Osteocyte (in vitro differentiated cells): ENCODE data around the gene RBP5. TPM values are rescaled to one million over a fixed set of nuclear protein-coding genes. Genes with fewer than 3 reads are reported as not detected.

ENCODE experiments used
- DNase-seq: peaks from one replicate; pipeline ENCODE4 v3.0.0; 2021; ENCODE audit warnings: mixed read lengths; ENCODE audit not compliant: unreplicated experiment; ENCODE audit errors: extremely low spot score
- H3K27ac Mint-ChIP-seq: one replicate; pipeline ENCODE4 v1.8.0; 2021; ENCODE audit warnings: mild to moderate bottlenecking, mixed read lengths; ENCODE audit not compliant: unreplicated experiment
- H3K27me3 Mint-ChIP-seq: one replicate; pipeline ENCODE4 v1.8.0; 2021; ENCODE audit warnings: mixed read lengths; ENCODE audit not compliant: unreplicated experiment
- H3K36me3 Mint-ChIP-seq: one replicate; pipeline ENCODE4 v1.8.0; 2021; ENCODE audit warnings: mixed read lengths; ENCODE audit not compliant: unreplicated experiment
- H3K4me1 Mint-ChIP-seq: one replicate; pipeline ENCODE4 v1.8.0; 2021; ENCODE audit warnings: mixed read lengths; ENCODE audit not compliant: unreplicated experiment
- H3K4me3 Mint-ChIP-seq: one replicate; pipeline ENCODE4 v1.8.0; 2021; ENCODE audit warnings: mild to moderate bottlenecking, moderate library complexity, mixed read lengths; ENCODE audit not compliant: unreplicated experiment
- H3K9me3 Mint-ChIP-seq: one replicate; pipeline ENCODE4 v1.8.0; 2021; ENCODE audit warnings: mixed read lengths; ENCODE audit not compliant: unreplicated experiment
- CTCF ChIP-seq: fragments of 200-600 bp; sonication (generic); IDR thresholded peaks from 2 replicates; pipeline ENCODE4 v1.5.0; 2021; ENCODE audit warnings: antibody characterized with exemption, mild to moderate bottlenecking, moderate library complexity
- total RNA-seq: library from RNA; stranded (reverse); gene quantifications from 2 replicates; pipeline ENCODE4 v1.2.1, GENCODE V29; 2021

Gene RBP5
- total RNA-seq, 1 donor from 2014 or later: not detected

DNA sequence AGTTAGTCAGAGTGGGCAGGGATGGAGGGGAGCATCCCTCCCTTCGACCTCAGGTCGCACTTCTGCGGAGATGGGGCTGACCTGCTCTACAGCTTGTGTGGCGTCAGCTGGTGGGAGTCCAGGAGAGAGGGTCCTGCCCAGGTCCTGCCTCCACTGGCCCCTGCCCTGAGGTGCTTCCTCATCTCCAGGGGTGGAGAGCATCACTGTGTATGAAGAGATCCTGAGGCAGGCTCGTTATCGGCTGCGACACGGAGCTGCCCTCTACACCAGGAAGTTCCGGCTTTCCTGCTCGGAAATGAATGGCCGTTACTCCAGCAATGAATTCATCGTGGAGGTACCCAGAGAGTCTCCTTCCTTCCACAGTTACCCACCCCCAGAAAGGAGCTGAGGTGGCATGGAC, 21.7 kb upstream of the RBP5 start:
- H3K27ac Mint-ChIP-seq: no peak overlapping the region
- H3K4me1 Mint-ChIP-seq: no peaks in the 10 kb centered on the region
- peaks cover 3% of the 10 kb centered on the region for H3K36me3 Mint-ChIP-seq
- H3K9me3 Mint-ChIP-seq: no peaks in the 10 kb centered on the region
- no peak overlapping the region for H3K4me3 Mint-ChIP-seq
- peaks cover 2% of the 10 kb centered on the region for H3K27me3 Mint-ChIP-seq
- no peak for DNase-seq
- no peak for TF ChIP-seq CTCF

- Mint-ChIP-seq H3K36me3 (peaks cover 7% of the 10 kb centered on the region), H3K27me3 (peaks cover 2% of the 10 kb centered on the region), H3K4me3 (no peak overlapping the region), H3K27ac (no peak overlapping the region), H3K9me3 (no peaks in the 10 kb centered on the region), H3K4me1 (peaks cover under 1% of the 10 kb centered on the region)
- no peak for TF ChIP-seq CTCF
- DNase-seq: no peak
Measured at GRCh38 chr12:7146906-7147305, 18.2 kb upstream of the RBP5 start.

DNA sequence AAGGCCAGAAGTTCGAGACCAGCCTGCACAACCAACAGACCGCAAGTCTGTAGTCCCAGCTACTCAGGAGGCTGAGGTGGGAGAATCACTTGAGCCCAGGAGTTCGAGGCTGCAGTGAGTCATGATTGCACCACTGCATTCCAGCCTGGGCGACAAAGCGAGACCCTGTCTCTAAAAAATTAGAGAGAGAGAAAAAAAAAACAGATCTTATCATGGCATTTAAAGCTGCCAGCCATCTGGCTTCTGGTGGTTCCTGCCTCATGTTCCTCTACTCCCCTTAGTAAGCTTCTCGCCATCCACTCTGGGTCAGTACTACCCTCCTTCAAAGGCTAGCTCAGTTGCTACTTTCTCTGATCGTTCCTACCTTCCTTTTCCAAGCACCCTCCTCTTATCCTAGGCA, 17.5 kb upstream of the RBP5 start:
- H3K4me3 Mint-ChIP-seq: no peak overlapping the region
- no peak for DNase-seq
- peaks cover 2% of the 10 kb centered on the region for H3K4me1 Mint-ChIP-seq
- peaks cover 2% of the 10 kb centered on the region for H3K27me3 Mint-ChIP-seq
- peaks cover 11% of the 10 kb centered on the region for H3K36me3 Mint-ChIP-seq
- H3K9me3 Mint-ChIP-seq: no peaks in the 10 kb centered on the region
- H3K27ac Mint-ChIP-seq: no peak overlapping the region
- TF ChIP-seq CTCF: no peak

- H3K4me3 Mint-ChIP-seq: no peak overlapping the region
- H3K36me3 Mint-ChIP-seq: peaks cover 11% of the 10 kb centered on the region
- no peak overlapping the region for H3K27ac Mint-ChIP-seq
- no peaks in the 10 kb centered on the region for H3K9me3 Mint-ChIP-seq
- DNase-seq: no peak
- peaks cover 2% of the 10 kb centered on the region for H3K27me3 Mint-ChIP-seq
- peaks cover 2% of the 10 kb centered on the region for H3K4me1 Mint-ChIP-seq
- no peak for TF ChIP-seq CTCF
Measured at GRCh38 chr12:7145671-7146070, 17.0 kb upstream of the RBP5 start.

DNA sequence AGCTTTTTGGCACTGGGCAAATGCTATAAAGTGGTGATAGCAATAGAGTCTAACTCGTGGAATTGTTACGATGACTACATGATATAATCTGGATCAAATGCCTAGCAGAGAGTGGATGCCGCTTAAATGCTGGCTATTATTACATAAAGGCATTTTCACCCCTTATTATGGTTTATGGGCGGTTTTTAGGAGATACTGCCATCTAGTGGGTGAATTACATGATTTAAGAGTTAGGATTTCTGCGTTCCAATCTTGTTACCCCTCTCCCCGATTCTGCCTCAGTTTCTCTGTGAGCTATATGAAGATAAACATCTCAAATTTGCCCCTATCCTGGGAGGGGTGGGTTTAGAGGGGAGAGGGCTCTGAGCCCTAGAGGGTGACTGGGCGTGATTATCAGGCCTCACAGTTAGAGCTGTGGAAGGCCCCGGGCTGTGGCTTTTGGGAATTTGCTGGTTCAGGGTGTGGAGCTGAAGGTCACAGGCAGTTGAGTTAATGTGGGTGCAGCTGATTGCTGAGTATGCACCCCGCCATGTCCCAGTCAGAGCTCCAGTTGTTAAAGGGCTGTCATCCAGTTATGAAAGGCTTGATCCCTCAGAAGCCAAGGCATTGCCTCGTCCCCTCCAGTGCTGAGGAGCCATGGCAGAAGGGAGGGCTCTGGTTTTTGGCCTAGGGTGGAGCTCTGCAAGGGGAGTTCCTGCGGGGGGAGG, 15.9 kb upstream of the RBP5 start:
- TF ChIP-seq CTCF: peak; percentile 65
- no peak for DNase-seq
- peaks cover 2% of the 10 kb centered on the region for H3K4me1 Mint-ChIP-seq
- no peaks in the 10 kb centered on the region for H3K9me3 Mint-ChIP-seq
- H3K27ac Mint-ChIP-seq: no peak overlapping the region
- H3K4me3 Mint-ChIP-seq: no peak overlapping the region
- peaks cover 9% of the 10 kb centered on the region for H3K36me3 Mint-ChIP-seq
- no peaks in the 10 kb centered on the region for H3K27me3 Mint-ChIP-seq
